DND-41 (cell line): Measurements from ENCODE around the gene TREM2.
A peak's percentile ranks its signal among the peaks of the same experiment; 100 is the strongest.

ENCODE experiments used
- ATAC-seq: fragments of 200-7000 bp; cut with Tn5 transposase; 3 replicates; pipeline ENCODE4 v1.9.1; 2021; ENCODE audit warnings: low read depth; ENCODE audit not compliant: insufficient read depth
- DNase-seq: peaks from one replicate; pipeline ENCODE4 v3.0.0-alpha.2; 2020
- H2AFZ ChIP-seq: 2 replicates; pipeline ENCODE4 v1.6.0; 2012; ENCODE audit warnings: low read depth, low read length
- H3K27ac ChIP-seq: 2 replicates; pipeline ENCODE4 v1.5.1; 2012; ENCODE audit warnings: low read length, inconsistent platforms
- H3K27me3 ChIP-seq: fragments of 200-600 bp; sonication (generic); 2 replicates; pipeline ENCODE4 v1.6.0; 2012; ENCODE audit warnings: low read length, mild to moderate bottlenecking, inconsistent platforms; ENCODE audit not compliant: insufficient read depth, poor library complexity
- H3K36me3 ChIP-seq: 2 replicates; pipeline ENCODE4 v1.5.1; 2012; ENCODE audit warnings: low read length, inconsistent platforms; ENCODE audit not compliant: insufficient read depth
- H3K4me1 ChIP-seq: 2 replicates; pipeline ENCODE4 v1.5.1; 2012; ENCODE audit warnings: mild to moderate bottlenecking, low read length; ENCODE audit not compliant: insufficient read depth
- H3K4me2 ChIP-seq: 2 replicates; pipeline ENCODE4 v1.6.0; 2012; ENCODE audit warnings: mild to moderate bottlenecking, moderate library complexity, low read length, inconsistent platforms; ENCODE audit not compliant: insufficient read depth
- H3K4me3 ChIP-seq, 2 experiments: fragments of 200-600 bp in 1 of 2; shearing (Covaris generic) in 1 of 2; 2 replicates each; pipeline ENCODE4 v1.5.1; 2012 to 2016; ENCODE audit warnings: inconsistent platforms in 2 of 2, low read length in 2 of 2, mild to moderate bottlenecking in 2 of 2, low read depth in 1 of 2, moderate library complexity in 1 of 2
- H3K79me2 ChIP-seq: 2 replicates; pipeline ENCODE4 v1.6.0; 2012; ENCODE audit warnings: low read length, inconsistent platforms; ENCODE audit not compliant: insufficient read depth
- H3K9ac ChIP-seq: 2 replicates; pipeline ENCODE4 v1.6.0; 2012; ENCODE audit warnings: low read depth, mild to moderate bottlenecking, inconsistent platforms, low read length, moderate library complexity
- H3K9me3 ChIP-seq: 2 replicates; pipeline ENCODE4 v1.5.1; 2012; ENCODE audit warnings: low read length, moderate library complexity, mild to moderate bottlenecking, inconsistent platforms; ENCODE audit not compliant: insufficient read depth, severe bottlenecking
- H4K20me1 ChIP-seq: 2 replicates; pipeline ENCODE4 v1.6.0; 2012; ENCODE audit warnings: low read length; ENCODE audit not compliant: insufficient read depth
- CTCF ChIP-seq: IDR thresholded peaks from 2 replicates; pipeline ENCODE4 v1.5.1; 2012; ENCODE audit warnings: borderline replicate concordance, low read length, moderate library complexity, mild to moderate bottlenecking; ENCODE audit not compliant: poor library complexity, severe bottlenecking; ENCODE audit errors: extremely low read depth
- EZH2 ChIP-seq: IDR thresholded peaks from 3 replicates; pipeline ENCODE4 v1.6.1; 2012; ENCODE audit warnings: borderline replicate concordance, low read depth, mild to moderate bottlenecking, moderate library complexity, low read length, inconsistent platforms; ENCODE audit not compliant: severe bottlenecking

TREM2 gene

GRCh38 chr6:41200296-41200900, 37.5 kb upstream of the TREM2 start:
- TF ChIP-seq CTCF (no peak), EZH2 (no peak)
- Histone ChIP-seq H3K27ac (peak overlapping the region; percentile 92), H4K20me1 (no peaks in the 10 kb centered on the region), H3K9me3 (no peaks in the 10 kb centered on the region), H3K4me2 (peak overlapping the region; percentile 61), H3K79me2 (no peaks in the 10 kb centered on the region), H2AFZ (peak overlapping the region; percentile 52), H3K4me3 (peak overlapping the region in 1 of 2 experiments; percentile 47; a peak in 2 of 4 replicates), H3K27me3 (no peaks in the 10 kb centered on the region), H3K4me1 (peaks cover 58% of the 10 kb centered on the region), H3K9ac (peak overlapping the region; percentile 59), H3K36me3 (no peaks in the 10 kb centered on the region)
- peak; percentile 97 for DNase-seq
- ATAC-seq, result peak; percentile 73

DNA sequence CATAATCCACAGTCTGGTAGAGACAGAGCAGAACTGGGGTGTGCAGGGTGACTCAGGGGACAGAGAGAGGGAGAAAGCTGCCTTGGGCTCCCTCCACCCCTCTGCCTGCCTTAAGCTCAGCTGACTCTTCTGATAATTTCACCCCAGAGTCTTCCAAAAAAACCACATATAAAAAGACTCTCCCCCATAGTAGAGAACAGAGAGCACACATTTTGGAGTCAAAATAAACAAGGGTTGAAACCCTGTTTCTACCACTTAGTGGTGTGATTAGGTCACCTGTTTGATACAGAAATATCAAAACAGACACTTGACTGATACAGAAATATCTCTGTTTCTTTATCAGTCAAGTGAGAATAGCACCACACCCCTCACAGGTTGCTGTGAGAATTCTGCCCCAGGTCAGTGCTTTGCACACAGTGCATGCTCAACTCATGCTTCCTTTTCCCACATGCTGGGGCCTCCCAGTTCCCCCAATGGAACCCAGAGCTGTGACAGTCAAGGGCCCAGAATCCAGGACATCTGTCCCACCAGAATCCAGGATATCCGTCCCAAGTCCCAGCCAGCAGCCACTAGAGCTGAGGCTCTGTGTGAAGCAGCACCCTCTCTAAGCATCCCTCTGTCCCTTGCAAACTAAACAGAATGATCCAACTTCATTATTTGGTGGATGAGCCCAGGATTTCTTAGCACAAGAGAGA, 36.8 kb upstream of the TREM2 start:
- H3K4me3 ChIP-seq, result peak overlapping the region in 1 of 2 experiments; percentile 5; a peak in 1 of 4 replicates
- H3K9me3 ChIP-seq, result no peaks in the 10 kb centered on the region
- H3K4me1 ChIP-seq, result peaks cover 58% of the 10 kb centered on the region
- H3K27ac ChIP-seq, result peak overlapping the region; percentile 92
- ATAC-seq (peak; percentile 28), DNase-seq (peak; percentile 53)
- no peaks in the 10 kb centered on the region for H4K20me1 ChIP-seq
- H3K79me2 ChIP-seq, result no peaks in the 10 kb centered on the region
- no peaks in the 10 kb centered on the region for H3K36me3 ChIP-seq
- no peaks in the 10 kb centered on the region for H3K27me3 ChIP-seq
- H3K4me2 ChIP-seq, result peak overlapping the region; percentile 61
- no peak for TF ChIP-seq CTCF
- no peak for TF ChIP-seq EZH2
- H2AFZ ChIP-seq, result no peak overlapping the region
- H3K9ac ChIP-seq, result peak overlapping the region; percentile 59

GRCh38 chr6:41197234-41197633, 34.3 kb upstream of the TREM2 start:
- Histone ChIP-seq H3K4me2 (no peak overlapping the region), H3K79me2 (no peaks in the 10 kb centered on the region), H3K4me3 (no peak overlapping the region), H3K27me3 (no peaks in the 10 kb centered on the region), H3K9ac (no peak overlapping the region), H3K9me3 (no peaks in the 10 kb centered on the region), H2AFZ (no peak overlapping the region), H3K36me3 (peaks cover 4% of the 10 kb centered on the region; the same call in 1 of the 2 replicates), H4K20me1 (no peaks in the 10 kb centered on the region), H3K4me1 (peaks cover 39% of the 10 kb centered on the region), H3K27ac (no peak overlapping the region)
- no peak for TF ChIP-seq EZH2
- TF ChIP-seq CTCF, result no peak
- DNase-seq, result no peak
- no peak for ATAC-seq
